Upper lobe of left lung (tissue), 6 donors: ENCODE results near the gene FRMPD4. TPM values are rescaled to one million over a fixed set of nuclear protein-coding genes. Genes with fewer than 3 reads are reported as not detected.

Experiments used
- ATAC-seq, 2 donors: fragments of 200-7000 bp; cut with Tn5 transposase; one replicate each; pipeline ENCODE4 v1.9.1; 2022; ENCODE audit warnings: mild to moderate bottlenecking in 2 of 2, moderate library complexity in 2 of 2; ENCODE audit not compliant: low FRiP score in 2 of 2
- DNase-seq, 2 donors: peaks; one replicate each; pipeline ENCODE4 v3.0.0-alpha.2; 2019 to 2020
- H3K27ac ChIP-seq, 4 donors: fragments of 200-600 bp; sonication (generic); one replicate each; pipeline ENCODE4 v1.5.1; 2016 to 2019
- H3K27me3 ChIP-seq, 4 donors: fragments of 200-600 bp; sonication (generic); one replicate each; pipeline ENCODE4 v1.5.1; 2017 to 2019
- H3K36me3 ChIP-seq, 4 donors: fragments of 200-600 bp; sonication (generic); one replicate each; pipeline ENCODE4 v1.5.1; 2016 to 2019
- H3K4me1 ChIP-seq, 4 donors: fragments of 200-600 bp; sonication (generic); one replicate each; pipeline ENCODE4 v1.5.1; 2018 to 2019
- H3K4me3 ChIP-seq, 4 donors: fragments of 200-600 bp; sonication (generic); one replicate each; pipeline ENCODE4 v1.5.1; 2017 to 2019; ENCODE audit warnings: mild to moderate bottlenecking in 2 of 4, moderate library complexity in 1 of 4
- H3K9me3 ChIP-seq, 4 donors: fragments of 200-600 bp; sonication (generic); one replicate each; pipeline ENCODE4 v1.5.1; 2018 to 2019
- CTCF ChIP-seq, 6 experiments: fragments of 450-650 bp in 4 of 6; fragments of 200-600 bp in 2 of 6; sonication (generic) in 2 of 6; IDR thresholded peaks; one replicate each; pipeline ENCODE4 v1.5.1; 2016 to 2019; ENCODE audit warnings: antibody characterized with exemption in 6 of 6
- EP300 ChIP-seq, 4 donors: sonication (generic); formaldehyde crosslinking; IDR thresholded peaks; one replicate each; pipeline ENCODE4 v1.5.1; 2017; ENCODE audit warnings: antibody characterized with exemption in 4 of 4, control low read depth in 2 of 4
- POLR2A ChIP-seq, 4 donors: fragments of 450-650 bp; IDR thresholded peaks; one replicate each; pipeline ENCODE4 v1.5.1; 2016 to 2017; ENCODE audit warnings: antibody characterized with exemption in 4 of 4, mild to moderate bottlenecking in 2 of 4
- POLR2AphosphoS5 ChIP-seq, 2 donors: sonication (generic); formaldehyde crosslinking; IDR thresholded peaks; one replicate each; pipeline ENCODE4 v1.5.1; 2017; ENCODE audit warnings: antibody characterized with exemption in 2 of 2
- WGBS, 2 donors: methylation state at CpG; one replicate each; pipeline ENCODE4 v1.1.5; 2017 to 2018; 5-methylcytosine and 5-hydroxymethylcytosine counted together
- total RNA-seq, 6 donors: library from RNA; depleted of rRNA in 4 of 6; stranded (reverse); fragments of >200 nt in 4 of 6; gene quantifications; one replicate each; pipeline versions ENCODE4 v1.1.0 to v1.2.1, GENCODE V29; 2016 to 2021
- donor health status: DM: no; HTN: no; CAD: no; lungs with moderate emphysema.
- donor health status: DM: no; HTN: yes; CAD: no; lungs with severe emphysema.

Gene FRMPD4
- total RNA-seq, 6 donors from 2014 or later, result 0.03 to 0.15 (median 0.10) TPM; not detected in 2

- H3K9me3 ChIP-seq, result no peaks in the 10 kb centered on the region
- 65 to 83% methylated on average over 3 of the region's 3 CpGs for WGBS, 2 donors
- H3K27me3 ChIP-seq, result no peaks in the 10 kb centered on the region
- H3K4me1 ChIP-seq, result no peaks in the 10 kb centered on the region
- no peak overlapping the region for H3K27ac ChIP-seq
- ATAC-seq (no peak), DNase-seq (no peak)
- no peak overlapping the region for H3K4me3 ChIP-seq
- TF ChIP-seq POLR2AphosphoS5 (IDR thresholded peaks at IDR 0.05) (no peak), CTCF (IDR thresholded peaks at IDR 0.05) (no peak), POLR2A (IDR thresholded peaks at IDR 0.05) (no peak), EP300 (IDR thresholded peaks at IDR 0.05) (no peak)
- no peaks in the 10 kb centered on the region for H3K36me3 ChIP-seq
Observed at GRCh38 chrX:12548341-12548740, 410.1 kb downstream of the FRMPD4 start.

GRCh38 chrX:12548746-12549145 is 410.5 kb downstream of the FRMPD4 start:
- 3 to 20% methylated on average over 1 of the region's 1 CpG for WGBS, 2 donors
- H3K27ac ChIP-seq, result no peak overlapping the region
- no peak for ATAC-seq
- no peak for TF ChIP-seq POLR2AphosphoS5 (IDR thresholded peaks at IDR 0.05)
- TF ChIP-seq CTCF (IDR thresholded peaks at IDR 0.05), result no peak
- TF ChIP-seq POLR2A (IDR thresholded peaks at IDR 0.05), result no peak
- no peak for TF ChIP-seq EP300 (IDR thresholded peaks at IDR 0.05)
- H3K4me3 ChIP-seq, result no peak overlapping the region
- H3K4me1 ChIP-seq, result no peaks in the 10 kb centered on the region
- no peaks in the 10 kb centered on the region for H3K27me3 ChIP-seq
- no peak for DNase-seq
- H3K9me3 ChIP-seq, result no peaks in the 10 kb centered on the region
- no peaks in the 10 kb centered on the region for H3K36me3 ChIP-seq

GRCh38 chrX:12554206-12554605 is 415.9 kb downstream of the FRMPD4 start:
- no peak for TF ChIP-seq CTCF (IDR thresholded peaks at IDR 0.05)
- TF ChIP-seq POLR2AphosphoS5 (IDR thresholded peaks at IDR 0.05), result no peak
- TF ChIP-seq EP300 (IDR thresholded peaks at IDR 0.05), result no peak
- no peak for TF ChIP-seq POLR2A (IDR thresholded peaks at IDR 0.05)
- Histone ChIP-seq H3K4me1 (no peaks in the 10 kb centered on the region), H3K9me3 (no peaks in the 10 kb centered on the region), H3K27ac (no peak overlapping the region), H3K4me3 (no peak overlapping the region), H3K27me3 (no peaks in the 10 kb centered on the region), H3K36me3 (no peaks in the 10 kb centered on the region)
- DNase-seq, result no peak
- no peak for ATAC-seq

GRCh38 chrX:12563121-12563520 is 424.8 kb downstream of the FRMPD4 start:
- no peak for TF ChIP-seq EP300 (IDR thresholded peaks at IDR 0.05)
- TF ChIP-seq CTCF (IDR thresholded peaks at IDR 0.05), result no peak
- no peak for TF ChIP-seq POLR2AphosphoS5 (IDR thresholded peaks at IDR 0.05)
- TF ChIP-seq POLR2A (IDR thresholded peaks at IDR 0.05), result no peak
- no peak for DNase-seq
- no peak overlapping the region for H3K4me3 ChIP-seq
- WGBS, 2 donors, result 67 to 73% methylated on average over 1 of the region's 1 CpG
- no peak overlapping the region for H3K27ac ChIP-seq
- no peaks in the 10 kb centered on the region for H3K27me3 ChIP-seq
- no peaks in the 10 kb centered on the region for H3K4me1 ChIP-seq
- H3K9me3 ChIP-seq, result no peaks in the 10 kb centered on the region
- no peak for ATAC-seq
- H3K36me3 ChIP-seq, result no peaks in the 10 kb centered on the region

GRCh38 chrX:12564221-12564620 is 425.9 kb downstream of the FRMPD4 start:
- no peak for DNase-seq
- Histone ChIP-seq H3K36me3 (no peaks in the 10 kb centered on the region), H3K4me3 (no peak overlapping the region), H3K4me1 (no peaks in the 10 kb centered on the region), H3K9me3 (no peaks in the 10 kb centered on the region), H3K27me3 (no peaks in the 10 kb centered on the region), H3K27ac (no peak overlapping the region)
- TF ChIP-seq EP300 (IDR thresholded peaks at IDR 0.05) (no peak), POLR2AphosphoS5 (IDR thresholded peaks at IDR 0.05) (no peak), POLR2A (IDR thresholded peaks at IDR 0.05) (no peak), CTCF (IDR thresholded peaks at IDR 0.05) (no peak)
- no peak for ATAC-seq
- 83 to 91% methylated on average over 2 of the region's 2 CpGs for WGBS, 2 donors
